ENCODE results near the gene PCYT1A. TPM values are rescaled to one million over a fixed set of nuclear protein-coding genes. Genes with fewer than 3 reads are reported as not detected.

Gene PCYT1A
- total and polyA plus RNA-seq, 2 of the 13 experiments (the other 11 are each of a cell fraction or from before 2014, with no cell fraction given): 26.4 to 45.3 TPM

DNA sequence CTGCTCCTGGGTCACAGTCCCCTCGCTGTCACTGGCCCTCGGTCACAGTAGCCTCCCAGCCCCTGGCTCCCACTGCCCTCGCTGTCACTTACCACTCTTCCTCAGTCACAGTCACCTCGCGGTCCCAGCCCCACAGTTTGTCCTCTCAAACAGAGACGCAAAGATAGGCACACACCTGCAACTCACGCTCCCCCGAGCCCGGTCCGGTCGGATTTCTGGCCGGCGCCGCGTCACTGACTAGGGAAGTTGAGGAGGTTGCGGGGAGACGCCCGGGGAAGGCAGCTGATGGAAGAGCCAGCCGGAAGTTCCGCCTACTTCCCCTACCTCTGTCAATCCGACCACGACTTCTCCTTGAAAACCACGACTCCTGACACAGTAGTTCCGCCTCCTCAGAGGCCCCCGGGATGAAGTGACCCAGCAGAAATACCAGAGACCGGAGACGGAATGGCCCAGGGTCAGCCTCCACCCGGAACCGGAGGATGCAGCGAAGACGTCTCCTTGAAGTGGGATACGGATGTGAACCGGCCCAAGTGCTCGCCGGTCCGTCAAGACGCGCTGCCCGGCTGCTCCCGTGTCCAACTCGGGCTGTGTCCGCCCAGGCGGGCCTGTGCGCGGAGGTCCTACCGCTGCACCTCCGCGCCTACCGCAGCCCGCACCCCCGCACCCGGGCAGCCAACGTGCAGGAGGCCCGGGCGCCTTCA, at the start of gene PCYT1A (continued):
- TF ChIP-seq ZNF567 (CRISPR knock-in tag; IDR thresholded peaks at IDR 0.05; ENCODE audit: borderline replicate concordance): peak; percentile 91; the same call in 1 of the 2 replicates
- TF ChIP-seq HNRNPLL (IDR thresholded peaks at IDR 0.05; ENCODE audit: low read depth, low read length, poor library complexity, severe bottlenecking): peak; percentile 75
- TF ChIP-seq ZSCAN30 (CRISPR knock-in tag; IDR thresholded peaks at IDR 0.05): no peak
- no peak; the same call in 1 of the 2 replicates for TF ChIP-seq FLYWCH1 (CRISPR knock-in tag; IDR thresholded peaks at IDR 0.05)
- TF ChIP-seq U2AF1 (optimal IDR thresholded peaks at IDR 0.05; ENCODE audit: low read depth, low read length): no peak
- TF ChIP-seq HMG20B (CRISPR knock-in tag; conservative IDR thresholded peaks at IDR 0.05): peak; percentile 32; the same call in 1 of the 2 replicates
- no peak; the same call in 1 of the 2 replicates for TF ChIP-seq FOXA3 (CRISPR knock-in tag; IDR thresholded peaks at IDR 0.05)
- no peak; the same call in 1 of the 2 replicates for TF ChIP-seq ZNF460 (CRISPR knock-in tag; IDR thresholded peaks at IDR 0.05; ENCODE audit: borderline replicate concordance)
- TF ChIP-seq ARID5B (CRISPR knock-in tag; IDR thresholded peaks at IDR 0.05): peak; percentile 54
- no peak for TF ChIP-seq TRAFD1 (CRISPR knock-in tag; IDR thresholded peaks at IDR 0.05; ENCODE audit: borderline replicate concordance)
- TF ChIP-seq SMC3 (IDR thresholded peaks at IDR 0.05; ENCODE audit: low read length): no peak
- TF ChIP-seq, protein P1, sequence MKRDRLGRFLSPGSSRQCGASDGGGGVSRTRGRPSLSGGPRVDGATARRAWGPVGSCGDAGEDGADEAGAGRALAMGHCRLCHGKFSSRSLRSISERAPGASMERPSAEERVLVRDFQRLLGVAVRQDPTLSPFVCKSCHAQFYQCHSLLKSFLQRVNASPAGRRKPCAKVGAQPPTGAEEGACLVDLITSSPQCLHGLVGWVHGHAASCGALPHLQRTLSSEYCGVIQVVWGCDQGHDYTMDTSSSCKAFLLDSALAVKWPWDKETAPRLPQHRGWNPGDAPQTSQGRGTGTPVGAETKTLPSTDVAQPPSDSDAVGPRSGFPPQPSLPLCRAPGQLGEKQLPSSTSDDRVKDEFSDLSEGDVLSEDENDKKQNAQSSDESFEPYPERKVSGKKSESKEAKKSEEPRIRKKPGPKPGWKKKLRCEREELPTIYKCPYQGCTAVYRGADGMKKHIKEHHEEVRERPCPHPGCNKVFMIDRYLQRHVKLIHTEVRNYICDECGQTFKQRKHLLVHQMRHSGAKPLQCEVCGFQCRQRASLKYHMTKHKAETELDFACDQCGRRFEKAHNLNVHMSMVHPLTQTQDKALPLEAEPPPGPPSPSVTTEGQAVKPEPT (CRISPR knock-in tag; IDR thresholded peaks at IDR 0.05; ENCODE audit: low read depth): peak; percentile 58; the same call in 1 of the 2 replicates
- TF ChIP-seq, protein P2, sequence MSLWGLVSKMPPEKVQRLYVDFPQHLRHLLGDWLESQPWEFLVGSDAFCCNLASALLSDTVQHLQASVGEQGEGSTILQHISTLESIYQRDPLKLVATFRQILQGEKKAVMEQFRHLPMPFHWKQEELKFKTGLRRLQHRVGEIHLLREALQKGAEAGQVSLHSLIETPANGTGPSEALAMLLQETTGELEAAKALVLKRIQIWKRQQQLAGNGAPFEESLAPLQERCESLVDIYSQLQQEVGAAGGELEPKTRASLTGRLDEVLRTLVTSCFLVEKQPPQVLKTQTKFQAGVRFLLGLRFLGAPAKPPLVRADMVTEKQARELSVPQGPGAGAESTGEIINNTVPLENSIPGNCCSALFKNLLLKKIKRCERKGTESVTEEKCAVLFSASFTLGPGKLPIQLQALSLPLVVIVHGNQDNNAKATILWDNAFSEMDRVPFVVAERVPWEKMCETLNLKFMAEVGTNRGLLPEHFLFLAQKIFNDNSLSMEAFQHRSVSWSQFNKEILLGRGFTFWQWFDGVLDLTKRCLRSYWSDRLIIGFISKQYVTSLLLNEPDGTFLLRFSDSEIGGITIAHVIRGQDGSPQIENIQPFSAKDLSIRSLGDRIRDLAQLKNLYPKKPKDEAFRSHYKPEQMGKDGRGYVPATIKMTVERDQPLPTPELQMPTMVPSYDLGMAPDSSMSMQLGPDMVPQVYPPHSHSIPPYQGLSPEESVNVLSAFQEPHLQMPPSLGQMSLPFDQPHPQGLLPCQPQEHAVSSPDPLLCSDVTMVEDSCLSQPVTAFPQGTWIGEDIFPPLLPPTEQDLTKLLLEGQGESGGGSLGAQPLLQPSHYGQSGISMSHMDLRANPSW (CRISPR knock-in tag; IDR thresholded peaks at IDR 0.05; ENCODE audit: borderline replicate concordance): peak; percentile 98; the same call in 1 of the 2 replicates
